ENCODE results near the gene APOO. TPM values are rescaled to one million over a fixed set of nuclear protein-coding genes. Genes with fewer than 3 reads are reported as not detected.

APOO gene
- total RNA-seq, 1 donor from 2014 or later: 13.0 TPM

DNA sequence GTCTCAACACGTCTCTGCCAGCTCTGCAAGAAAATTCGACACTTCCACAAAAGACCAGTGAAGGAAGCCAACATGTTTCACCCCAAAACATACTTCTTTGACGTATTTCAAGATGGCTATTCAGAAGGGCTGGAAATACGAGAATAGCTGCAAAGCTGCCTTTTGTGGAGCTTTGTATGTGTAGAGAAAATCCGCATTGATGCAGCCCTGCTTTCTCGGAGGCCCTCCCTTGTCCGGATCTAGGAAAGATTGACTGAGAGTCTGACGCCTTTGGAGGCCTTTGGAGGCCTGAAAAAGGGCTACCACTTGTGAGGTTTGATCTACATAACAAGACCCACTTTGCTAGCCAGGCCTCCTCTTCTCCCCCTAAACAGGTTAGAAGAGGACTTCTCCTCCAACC, 112.5 kb downstream of the APOO start:
- H3K36me3 ChIP-seq (ENCODE audit: control insufficient read depth in 3 of 3, insufficient read depth in 3 of 3, low read length in 3 of 3): no peaks in the 10 kb centered on the region
- no peaks in the 10 kb centered on the region for H3K27me3 ChIP-seq (ENCODE audit: control insufficient read depth in 3 of 3, insufficient read depth in 3 of 3, low read length in 3 of 3)
- H3K27ac ChIP-seq (ENCODE audit: low read depth, low read length): no peak overlapping the region

DNA sequence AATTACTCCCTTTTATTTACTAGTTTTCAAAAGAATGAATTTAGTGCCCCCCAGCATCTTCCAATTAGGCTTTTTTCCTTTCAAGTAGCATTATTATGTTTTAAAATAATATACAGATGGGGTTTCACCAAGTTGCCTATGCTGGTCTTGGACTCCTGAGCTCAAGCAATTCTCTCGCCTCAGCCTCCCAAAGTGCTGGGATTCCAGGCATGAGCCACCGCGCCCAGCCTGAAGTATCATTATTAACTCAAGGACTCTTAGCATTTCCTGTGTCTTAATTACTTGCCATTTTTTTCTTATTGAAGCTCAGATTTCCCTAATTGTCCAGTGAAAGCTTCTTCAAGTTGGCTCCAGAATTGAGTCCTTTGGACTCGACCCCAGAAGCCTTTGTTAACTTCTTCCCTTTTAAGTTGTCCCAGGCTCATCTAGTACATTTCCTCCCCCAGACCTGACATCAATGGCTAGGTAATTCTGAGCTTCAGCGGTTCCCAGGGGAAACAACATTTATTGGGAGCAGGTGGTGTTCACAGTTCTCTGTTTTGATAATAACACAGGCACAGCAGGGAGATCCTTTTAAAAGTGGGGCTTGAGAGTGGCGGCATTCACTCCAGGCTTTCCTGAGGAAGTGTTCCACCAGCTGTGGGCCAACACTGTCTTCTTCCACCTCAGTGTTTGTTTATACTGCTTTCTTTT, 114.7 kb downstream of the APOO start:
- no peak overlapping the region for H3K4me3 ChIP-seq (ENCODE audit: low read length in 3 of 3)
- H3K36me3 ChIP-seq (ENCODE audit: control insufficient read depth in 3 of 3, insufficient read depth in 3 of 3, low read length in 3 of 3): no peaks in the 10 kb centered on the region
- H3K9ac ChIP-seq (ENCODE audit: low read depth in 1 of 3, low read length in 3 of 3): no peak overlapping the region
- H3K9me3 ChIP-seq (ENCODE audit: control insufficient read depth in 3 of 3, low read length in 3 of 3): no peaks in the 10 kb centered on the region
- H3K27me3 ChIP-seq (ENCODE audit: control insufficient read depth in 3 of 3, insufficient read depth in 3 of 3, low read length in 3 of 3): no peaks in the 10 kb centered on the region
- no peaks in the 10 kb centered on the region for H3K4me1 ChIP-seq (ENCODE audit: control insufficient read depth in 3 of 3, insufficient read depth in 3 of 3, low read length in 3 of 3)
- no peak overlapping the region for H3K27ac ChIP-seq (ENCODE audit: low read depth, low read length)

More for the DNA sequence above, 112.5 kb downstream of the APOO start:
- H3K9me3 ChIP-seq (ENCODE audit: control insufficient read depth in 3 of 3, low read length in 3 of 3): no peaks in the 10 kb centered on the region
- no peaks in the 10 kb centered on the region for H3K4me1 ChIP-seq (ENCODE audit: control insufficient read depth in 3 of 3, insufficient read depth in 3 of 3, low read length in 3 of 3)
- no peak overlapping the region for H3K4me3 ChIP-seq (ENCODE audit: low read length in 3 of 3)
- no peak overlapping the region for H3K9ac ChIP-seq (ENCODE audit: low read depth in 1 of 3, low read length in 3 of 3)

DNA sequence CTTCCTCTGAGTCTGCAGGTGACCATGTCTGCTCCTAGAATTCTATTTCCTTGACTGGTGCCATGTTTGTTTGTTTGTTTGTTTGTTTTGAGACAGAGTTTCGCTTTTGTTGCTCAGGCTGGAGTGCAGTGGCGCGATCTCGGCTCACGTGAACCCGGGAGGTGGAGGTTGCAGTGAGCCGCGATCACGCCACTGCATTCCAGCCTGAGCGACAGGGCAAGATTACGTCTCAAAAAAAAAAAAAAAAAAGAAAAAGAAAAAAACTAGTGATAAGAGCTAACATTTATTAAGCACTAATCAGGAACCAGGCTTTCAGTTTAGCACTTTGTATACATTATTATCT, 117.6 kb downstream of the APOO start:
- H3K36me3 ChIP-seq (ENCODE audit: control insufficient read depth in 3 of 3, insufficient read depth in 3 of 3, low read length in 3 of 3): peaks cover 0 to 6% (median 0%) of the 10 kb centered on the region in 3 donors
- peaks cover 2 to 8% (median 6%) of the 10 kb centered on the region in 3 donors for H3K4me1 ChIP-seq (ENCODE audit: control insufficient read depth in 3 of 3, insufficient read depth in 3 of 3, low read length in 3 of 3)
- no peak overlapping the region for H3K9ac ChIP-seq (ENCODE audit: low read depth in 1 of 3, low read length in 3 of 3)
- no peaks in the 10 kb centered on the region for H3K27me3 ChIP-seq (ENCODE audit: control insufficient read depth in 3 of 3, insufficient read depth in 3 of 3, low read length in 3 of 3)
- no peaks in the 10 kb centered on the region for H3K9me3 ChIP-seq (ENCODE audit: control insufficient read depth in 3 of 3, low read length in 3 of 3)
- H3K4me3 ChIP-seq (ENCODE audit: low read length in 3 of 3): no peak overlapping the region
- H3K27ac ChIP-seq (ENCODE audit: low read depth, low read length): no peak overlapping the region

DNA sequence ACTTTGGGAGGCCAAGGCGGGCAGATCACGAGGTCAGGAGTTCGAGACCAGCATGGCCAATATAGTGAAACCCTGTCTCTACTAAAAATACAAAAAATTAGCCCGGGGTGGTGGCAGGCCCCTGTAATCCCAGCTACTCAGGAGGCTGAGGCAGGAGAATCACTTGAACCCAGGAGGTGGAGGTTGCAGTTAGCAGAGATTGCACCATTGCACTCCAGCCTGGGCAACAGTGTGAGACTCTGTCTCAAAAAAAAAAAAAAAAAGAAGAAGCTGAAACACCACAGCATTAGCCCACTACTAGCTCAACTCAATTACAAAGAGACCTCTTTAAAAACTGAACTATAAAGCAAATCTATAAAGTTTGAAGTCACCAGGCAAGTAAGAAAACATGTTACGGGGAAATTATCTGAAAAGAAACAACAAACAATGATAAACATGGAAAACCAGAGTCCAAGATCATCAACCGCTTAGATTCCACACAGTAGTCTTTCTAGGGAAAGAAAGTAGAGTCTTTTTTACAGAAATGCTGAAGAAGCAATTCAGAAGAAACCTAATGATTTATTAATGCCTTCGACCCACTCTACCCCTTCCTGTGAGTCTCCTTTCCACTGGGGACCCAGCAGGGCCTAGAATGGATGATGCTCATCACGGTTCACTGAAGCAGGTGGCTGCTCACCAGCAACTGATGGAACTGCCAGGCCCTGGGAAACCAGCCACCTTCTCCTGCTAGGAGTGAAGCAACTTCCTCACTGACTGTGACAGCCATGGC, 118.2 kb downstream of the APOO start:
- Histone ChIP-seq H3K36me3 (ENCODE audit: control insufficient read depth in 3 of 3, insufficient read depth in 3 of 3, low read length in 3 of 3) (peaks cover 0 to 6% (median 5%) of the 10 kb centered on the region in 3 donors), H3K9ac (ENCODE audit: low read depth in 1 of 3, low read length in 3 of 3) (no peak overlapping the region), H3K27ac (ENCODE audit: low read depth, low read length) (no peak overlapping the region), H3K4me1 (ENCODE audit: control insufficient read depth in 3 of 3, insufficient read depth in 3 of 3, low read length in 3 of 3) (peaks cover 7 to 13% (median 12%) of the 10 kb centered on the region in 3 donors), H3K4me3 (ENCODE audit: low read length in 3 of 3) (no peak overlapping the region), H3K9me3 (ENCODE audit: control insufficient read depth in 3 of 3, low read length in 3 of 3) (no peaks in the 10 kb centered on the region), H3K27me3 (ENCODE audit: control insufficient read depth in 3 of 3, insufficient read depth in 3 of 3, low read length in 3 of 3) (no peaks in the 10 kb centered on the region)

DNA sequence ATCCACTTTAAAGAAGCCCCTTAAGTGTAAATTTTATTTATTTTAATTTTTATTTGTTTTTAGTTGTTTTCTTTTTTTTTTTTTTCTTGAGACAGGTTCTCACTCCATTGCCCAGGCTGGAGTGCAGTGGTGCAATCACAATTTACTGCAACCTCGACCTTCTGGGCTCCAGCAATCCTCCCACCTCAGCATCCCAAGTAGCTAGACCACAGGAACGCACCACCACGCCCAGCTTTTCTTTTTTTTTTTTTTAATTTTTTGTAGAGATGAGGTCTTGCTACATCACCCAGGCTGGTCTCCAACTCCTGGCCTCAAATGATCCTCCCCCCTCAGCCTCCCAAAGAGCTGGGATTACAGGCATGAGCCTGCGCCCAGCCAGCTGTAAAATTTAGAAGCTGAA, 118.8 kb downstream of the APOO start:
- Histone ChIP-seq H3K9ac (ENCODE audit: low read depth in 1 of 3, low read length in 3 of 3) (no peak overlapping the region), H3K27me3 (ENCODE audit: control insufficient read depth in 3 of 3, insufficient read depth in 3 of 3, low read length in 3 of 3) (no peaks in the 10 kb centered on the region), H3K9me3 (ENCODE audit: control insufficient read depth in 3 of 3, low read length in 3 of 3) (no peaks in the 10 kb centered on the region), H3K36me3 (ENCODE audit: control insufficient read depth in 3 of 3, insufficient read depth in 3 of 3, low read length in 3 of 3) (peaks cover 0 to 6% (median 6%) of the 10 kb centered on the region in 3 donors), H3K4me1 (ENCODE audit: control insufficient read depth in 3 of 3, insufficient read depth in 3 of 3, low read length in 3 of 3) (peaks cover 9 to 16% (median 16%) of the 10 kb centered on the region in 3 donors), H3K4me3 (ENCODE audit: low read length in 3 of 3) (no peak overlapping the region), H3K27ac (ENCODE audit: low read depth, low read length) (no peak overlapping the region)

DNA sequence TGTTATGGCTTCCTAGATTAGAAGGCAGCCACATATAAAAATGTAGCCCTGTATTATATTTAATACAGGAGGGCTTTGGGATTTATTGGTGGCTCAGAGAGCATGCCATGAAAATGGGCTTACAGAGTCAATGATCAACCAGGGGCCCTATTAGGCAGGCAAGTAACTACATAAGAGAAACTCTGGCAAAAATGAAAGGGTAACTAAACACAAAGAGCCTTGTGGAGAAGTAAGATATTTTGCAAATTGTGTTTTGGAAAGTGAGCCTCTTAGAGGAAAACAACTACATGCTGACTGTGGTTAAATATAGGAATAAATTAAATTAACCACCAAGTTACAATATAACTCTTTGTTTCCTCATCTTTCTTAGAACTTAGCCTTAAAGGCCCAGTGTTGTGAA, 119.2 kb downstream of the APOO start:
- no peak overlapping the region for H3K9ac ChIP-seq (ENCODE audit: low read depth in 1 of 3, low read length in 3 of 3)
- no peak overlapping the region for H3K27ac ChIP-seq (ENCODE audit: low read depth, low read length)
- H3K36me3 ChIP-seq (ENCODE audit: control insufficient read depth in 3 of 3, insufficient read depth in 3 of 3, low read length in 3 of 3): peaks cover 0 to 6% (median 6%) of the 10 kb centered on the region in 3 donors
- no peaks in the 10 kb centered on the region for H3K9me3 ChIP-seq (ENCODE audit: control insufficient read depth in 3 of 3, low read length in 3 of 3)
- H3K4me1 ChIP-seq (ENCODE audit: control insufficient read depth in 3 of 3, insufficient read depth in 3 of 3, low read length in 3 of 3): peaks cover 9 to 16% (median 16%) of the 10 kb centered on the region in 3 donors
- H3K27me3 ChIP-seq (ENCODE audit: control insufficient read depth in 3 of 3, insufficient read depth in 3 of 3, low read length in 3 of 3): no peaks in the 10 kb centered on the region
- H3K4me3 ChIP-seq (ENCODE audit: low read length in 3 of 3): no peak overlapping the region

DNA sequence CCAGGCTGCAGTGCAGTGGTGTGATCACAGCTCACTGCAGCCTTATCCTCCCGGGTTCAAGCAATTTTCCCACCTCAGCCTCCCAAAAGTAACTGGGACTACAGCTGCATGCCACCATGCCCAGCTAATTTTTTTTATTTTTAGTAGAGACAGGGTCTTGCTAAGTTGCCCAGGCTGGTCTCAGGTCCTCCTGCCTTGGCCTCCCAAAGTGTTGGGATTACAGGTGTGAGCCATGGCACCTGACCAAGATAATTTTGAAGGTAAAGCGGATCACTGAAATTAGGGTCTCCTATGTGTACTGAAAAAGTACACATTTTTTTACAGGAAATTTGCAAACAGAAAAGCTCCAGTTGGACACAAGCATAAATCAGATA, 120.0 kb downstream of the APOO start:
- Histone ChIP-seq H3K4me3 (ENCODE audit: low read length in 3 of 3) (no peak overlapping the region), H3K9ac (ENCODE audit: low read depth in 1 of 3, low read length in 3 of 3) (no peak overlapping the region), H3K4me1 (ENCODE audit: control insufficient read depth in 3 of 3, insufficient read depth in 3 of 3, low read length in 3 of 3) (peaks cover 9 to 16% (median 16%) of the 10 kb centered on the region in 3 donors), H3K27me3 (ENCODE audit: control insufficient read depth in 3 of 3, insufficient read depth in 3 of 3, low read length in 3 of 3) (no peaks in the 10 kb centered on the region), H3K27ac (ENCODE audit: low read depth, low read length) (no peak overlapping the region), H3K9me3 (ENCODE audit: control insufficient read depth in 3 of 3, low read length in 3 of 3) (no peaks in the 10 kb centered on the region), H3K36me3 (ENCODE audit: control insufficient read depth in 3 of 3, insufficient read depth in 3 of 3, low read length in 3 of 3) (peaks cover 0 to 6% (median 6%) of the 10 kb centered on the region in 3 donors)

DNA sequence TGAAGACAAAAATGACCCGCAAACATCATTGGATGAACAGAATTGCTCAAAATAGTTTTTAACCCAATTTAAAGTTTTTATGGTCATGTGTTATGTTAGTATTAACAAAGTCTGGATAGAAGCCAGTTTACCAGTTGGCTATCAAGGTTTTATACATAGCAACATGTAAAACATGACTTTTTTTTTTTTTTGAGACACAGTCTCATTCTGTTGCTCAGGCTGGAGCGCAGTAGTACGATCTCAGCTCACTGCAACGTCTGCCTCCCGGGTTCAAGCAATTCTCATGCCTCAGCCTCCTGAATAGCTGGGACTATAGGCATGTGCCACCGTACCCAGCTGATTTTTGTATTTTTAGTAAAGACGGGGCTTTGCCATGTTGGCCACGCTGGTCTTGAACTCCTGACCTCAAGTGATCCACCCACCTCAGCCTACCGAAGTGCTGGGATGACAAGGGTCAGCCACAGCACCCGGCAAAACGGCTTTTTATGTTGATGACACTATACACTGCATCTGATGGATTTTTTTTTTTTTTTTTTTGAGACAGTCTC, 121.4 kb downstream of the APOO start:
- peaks cover 9 to 16% (median 16%) of the 10 kb centered on the region in 3 donors for H3K4me1 ChIP-seq (ENCODE audit: control insufficient read depth in 3 of 3, insufficient read depth in 3 of 3, low read length in 3 of 3)
- no peak overlapping the region for H3K27ac ChIP-seq (ENCODE audit: low read depth, low read length)
- H3K9me3 ChIP-seq (ENCODE audit: control insufficient read depth in 3 of 3, low read length in 3 of 3): no peaks in the 10 kb centered on the region
- no peak overlapping the region for H3K9ac ChIP-seq (ENCODE audit: low read depth in 1 of 3, low read length in 3 of 3)
- H3K27me3 ChIP-seq (ENCODE audit: control insufficient read depth in 3 of 3, insufficient read depth in 3 of 3, low read length in 3 of 3): no peaks in the 10 kb centered on the region
- H3K4me3 ChIP-seq (ENCODE audit: low read length in 3 of 3): no peak overlapping the region
- peaks cover 0 to 6% (median 6%) of the 10 kb centered on the region in 3 donors for H3K36me3 ChIP-seq (ENCODE audit: control insufficient read depth in 3 of 3, insufficient read depth in 3 of 3, low read length in 3 of 3)

DNA sequence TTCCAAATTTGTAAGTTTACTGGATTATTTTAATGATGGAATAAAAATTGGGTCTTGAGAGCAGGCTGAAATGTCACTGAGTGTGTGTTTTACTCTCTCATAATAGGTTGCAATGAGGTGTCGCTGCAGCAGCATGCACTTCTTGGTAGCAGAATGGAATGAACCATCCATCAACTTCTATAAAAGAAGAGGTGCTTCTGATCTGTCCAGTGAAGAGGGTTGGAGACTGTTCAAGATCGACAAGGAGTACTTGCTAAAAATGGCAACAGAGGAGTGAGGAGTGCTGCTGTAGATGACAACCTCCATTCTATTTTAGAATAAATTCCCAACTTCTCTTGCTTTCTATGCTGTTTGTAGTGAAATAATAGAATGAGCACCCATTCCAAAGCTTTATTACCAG, 122.2 kb downstream of the APOO start:
- Histone ChIP-seq H3K9ac (ENCODE audit: low read depth in 1 of 3, low read length in 3 of 3) (no peak overlapping the region), H3K4me3 (ENCODE audit: low read length in 3 of 3) (peak overlapping the region in 1 of 3 donors; percentile 17), H3K36me3 (ENCODE audit: control insufficient read depth in 3 of 3, insufficient read depth in 3 of 3, low read length in 3 of 3) (peaks cover 0 to 6% (median 6%) of the 10 kb centered on the region in 3 donors), H3K9me3 (ENCODE audit: control insufficient read depth in 3 of 3, low read length in 3 of 3) (no peaks in the 10 kb centered on the region), H3K27ac (ENCODE audit: low read depth, low read length) (no peak overlapping the region), H3K27me3 (ENCODE audit: control insufficient read depth in 3 of 3, insufficient read depth in 3 of 3, low read length in 3 of 3) (no peaks in the 10 kb centered on the region), H3K4me1 (ENCODE audit: control insufficient read depth in 3 of 3, insufficient read depth in 3 of 3, low read length in 3 of 3) (peaks cover 9 to 16% (median 16%) of the 10 kb centered on the region in 3 donors)
